B cell (primary cell): ENCODE data around the gene STARD3NL. TPM values are rescaled to one million over a fixed set of nuclear protein-coding genes. Genes with fewer than 3 reads are reported as not detected.

Experiments used
- ATAC-seq: fragments of 200-7000 bp; cut with Tn5 transposase; one replicate; pipeline ENCODE4 v1.10.0; 2021; ENCODE audit warnings: low read depth, mild to moderate bottlenecking, moderate number of reproducible peaks, moderate library complexity
- CTCF ChIA-PET: fragments of 350-600 bp; sonication (Branson Sonifier 250); formaldehyde crosslinking; loops from one replicate; lab custom pipeline; 2021; ENCODE audit warnings: antibody characterized with exemption, inconsistent platforms; lab: Charles Lee
- POLR2A ChIA-PET: fragments of 350-600 bp; sonication (Branson Sonifier 250); formaldehyde crosslinking; loops from one replicate; lab custom pipeline; 2021; ENCODE audit warnings: antibody characterized with exemption; lab: Charles Lee
- DNase-seq: peaks from one replicate; pipeline ENCODE4 v3.0.0; 2013
- H2AFZ ChIP-seq: 2 replicates; pipeline ENCODE4 v1.6.1; 2012; ENCODE audit warnings: mild to moderate bottlenecking, low read depth, low read length; ENCODE audit not compliant: insufficient read depth, poor library complexity, severe bottlenecking
- H3K27ac ChIP-seq, 2 donors: 1 replicate in 1 of 2; 2 replicates in 1 of 2; pipeline ENCODE4 v1.5.1; 2012 to 2013; ENCODE audit warnings: low read length in 2 of 2, mild to moderate bottlenecking in 2 of 2, moderate library complexity in 1 of 2
- H3K27me3 ChIP-seq, 4 experiments: fragments of 200-600 bp in 1 of 4; sonication (generic) in 1 of 4; replicated peaks in 1 of 4; 1 replicate in 2 of 4; 2 replicates in 2 of 4; pipeline versions ENCODE4 v1.6.1 to v1.7.0; 2013 to 2016; ENCODE audit warnings: low read length in 3 of 4, mild to moderate bottlenecking in 2 of 4, mixed read lengths in 1 of 4, moderate library complexity in 1 of 4; ENCODE audit not compliant: insufficient read depth in 4 of 4, control insufficient read depth in 3 of 4; ENCODE audit errors: control extremely low read depth in 1 of 4
- H3K36me3 ChIP-seq, 2 experiments: replicated peaks in 1 of 2; 1 replicate in 1 of 2; 2 replicates in 1 of 2; pipeline versions ENCODE4 v1.6.1 to v1.7.1; 2013; ENCODE audit warnings: low read length in 1 of 2; ENCODE audit not compliant: insufficient read depth in 2 of 2, control insufficient read depth in 1 of 2; ENCODE audit errors: control extremely low read depth in 1 of 2, extremely low read depth in 1 of 2
- H3K4me1 ChIP-seq, 2 donors: fragments of 200-600 bp in 1 of 2; sonication (generic) in 1 of 2; 1 replicate in 1 of 2; 2 replicates in 1 of 2; pipeline versions ENCODE4 v1.5.1 to v1.6.1; 2013 to 2017; ENCODE audit warnings: low read length in 2 of 2; ENCODE audit not compliant: control insufficient read depth in 2 of 2, insufficient read depth in 2 of 2
- H3K4me2 ChIP-seq: replicated peaks from 2 replicates; pipeline ENCODE3; 2012; ENCODE audit warnings: mild to moderate bottlenecking, low read depth, low read length; ENCODE audit not compliant: poor library complexity, severe bottlenecking
- H3K4me3 ChIP-seq, 5 experiments: fragments of 200-600 bp in 1 of 5; sonication (generic) in 1 of 5; 1 replicate in 3 of 5; 2 replicates in 2 of 5; pipeline versions ENCODE4 v1.5.1 to v1.7.0; 2011 to 2016; ENCODE audit warnings: low read length in 4 of 5, mild to moderate bottlenecking in 4 of 5, low read depth in 2 of 5, control low read depth in 1 of 5, moderate library complexity in 1 of 5; ENCODE audit not compliant: insufficient read depth in 1 of 5; ENCODE audit errors: control extremely low read depth in 1 of 5, extremely low read depth in 1 of 5
- H3K79me2 ChIP-seq: fragments of 200-600 bp; sonication (generic); one replicate; pipeline ENCODE4 v1.6.0; 2016; ENCODE audit warnings: low read length; ENCODE audit not compliant: control insufficient read depth, insufficient read depth
- H3K9ac ChIP-seq: fragments of 200-600 bp; sonication (generic); 2 replicates; pipeline ENCODE4 v1.6.1; 2017; ENCODE audit warnings: mild to moderate bottlenecking, low read length, moderate library complexity
- H3K9me3 ChIP-seq, 3 donors: one replicate each; pipeline versions ENCODE4 v1.6.1 to v1.7.1; 2013; ENCODE audit warnings: low read length in 2 of 3; ENCODE audit not compliant: control insufficient read depth in 2 of 3, insufficient read depth in 1 of 3; ENCODE audit errors: control extremely low read depth in 1 of 3
- H4K20me1 ChIP-seq: 2 replicates; pipeline ENCODE4 v1.6.0; 2012; ENCODE audit warnings: mild to moderate bottlenecking, low read length; ENCODE audit not compliant: insufficient read depth, control insufficient read depth, poor library complexity, severe bottlenecking
- H3K27ac Mint-ChIP-seq: one replicate; pipeline ENCODE4 v1.8.0; 2021; ENCODE audit warnings: mixed read lengths
- H3K27me3 Mint-ChIP-seq: one replicate; pipeline ENCODE4 v1.8.0; 2021; ENCODE audit warnings: mixed read lengths
- H3K4me1 Mint-ChIP-seq: one replicate; pipeline ENCODE4 v1.8.0; 2021; ENCODE audit warnings: mixed read lengths
- H3K4me3 Mint-ChIP-seq: one replicate; pipeline ENCODE4 v1.8.0; 2021; ENCODE audit warnings: mixed read lengths
- H3K9me3 Mint-ChIP-seq: one replicate; pipeline ENCODE4 v1.8.0; 2022; ENCODE audit warnings: mixed read lengths; ENCODE audit not compliant: insufficient read depth
- EZH2 ChIP-seq: IDR thresholded peaks from 2 replicates; pipeline ENCODE4 v1.6.1; 2012; ENCODE audit warnings: borderline replicate concordance, low read depth, mild to moderate bottlenecking, moderate library complexity, low read length; ENCODE audit not compliant: insufficient read depth, poor library complexity, severe bottlenecking
- WGBS: methylation state at CpG from one replicate; pipeline ENCODE4 v1.1.5; 2013; ENCODE audit warnings: missing lambda C conversion rate; ENCODE audit not compliant: insufficient coverage; 5-methylcytosine and 5-hydroxymethylcytosine counted together
- intact Hi-C: fragments of 100-400 bp; cut with micrococcal nuclease; formaldehyde crosslinking; loops from one replicate; pipeline ENCODE4 v1.10.0; 2022
- polyA plus RNA-seq: library from polyadenylated mRNA; depleted of rRNA; stranded (reverse); fragments of >200 nt; gene quantifications from 2 replicates; pipeline ENCODE4 v1.2.3, GENCODE V29; 2012
- total RNA-seq, 2 donors: library from RNA; stranded (reverse); fragments of 120-200 nt in 1 of 2; gene quantifications; 1 replicate in 1 of 2; 2 replicates in 1 of 2; pipeline versions ENCODE4 v1.2.3 to v1.2.4, GENCODE V29; 2013 to 2022
- TF ChIP-seq, protein P1 (sequence below): fragments of 200-600 bp; IDR thresholded peaks from one replicate; pipeline ENCODE4 v1.8.0; 2022; ENCODE audit warnings: antibody characterized with exemption, mild to moderate bottlenecking

STARD3NL gene
- total and polyA plus RNA-seq, 2 donors (not counting 1 experiment from before 2014, with no cell fraction given), result 13.4 to 24.5 TPM

DNA sequence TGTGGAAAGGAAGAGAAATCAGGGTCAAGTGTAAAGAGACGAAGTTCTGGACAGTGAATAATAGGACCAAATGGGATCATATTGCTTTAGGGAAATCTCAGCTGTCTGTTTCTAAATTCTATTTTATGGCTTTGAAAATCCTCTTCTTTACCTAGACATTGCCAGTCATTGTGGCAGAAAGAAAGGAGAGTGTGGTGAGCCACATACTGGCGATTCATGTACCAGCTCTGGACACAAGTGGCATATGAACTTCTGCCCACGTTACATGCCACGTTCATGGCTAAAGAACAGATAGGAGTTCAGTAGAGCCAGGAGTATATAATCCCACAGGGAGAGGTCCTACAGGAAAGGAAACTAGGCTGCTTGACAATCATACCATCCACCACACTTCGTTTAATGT is 28.0 kb downstream of the STARD3NL start:
- ChIA-PET CTCF (interaction anchor here (1.6 kb wide), 1 partner anchor 10 kb away, joined by 14 read pairs; no protein-coding TSS in a partner anchor), POLR2A (no interaction called here)
- Mint-ChIP-seq H3K4me1 (no peaks in the 10 kb centered on the region), H3K27ac (no peak overlapping the region), H3K4me3 (no peak overlapping the region), H3K9me3 (peaks cover 2% of the 10 kb centered on the region), H3K27me3 (no peaks in the 10 kb centered on the region)
- Histone ChIP-seq H3K79me2 (peaks cover 8% of the 10 kb centered on the region), H3K4me1 (no peaks in the 10 kb centered on the region), H3K27me3 (no peaks in the 10 kb centered on the region), H3K4me3 (no peak overlapping the region), H3K9ac (no peak overlapping the region), H3K9me3 (no peaks in the 10 kb centered on the region), H2AFZ (no peak overlapping the region), H3K4me2 (no peak overlapping the region), H4K20me1 (no peaks in the 10 kb centered on the region), H3K27ac (no peak overlapping the region), H3K36me3 (peaks cover 1 to 22% of the 10 kb centered on the region in 2 experiments)
- whole genome bisulfite sequencing, result 100% methylated on average over 2 of the region's 5 CpGs
- TF ChIP-seq, protein P1, sequence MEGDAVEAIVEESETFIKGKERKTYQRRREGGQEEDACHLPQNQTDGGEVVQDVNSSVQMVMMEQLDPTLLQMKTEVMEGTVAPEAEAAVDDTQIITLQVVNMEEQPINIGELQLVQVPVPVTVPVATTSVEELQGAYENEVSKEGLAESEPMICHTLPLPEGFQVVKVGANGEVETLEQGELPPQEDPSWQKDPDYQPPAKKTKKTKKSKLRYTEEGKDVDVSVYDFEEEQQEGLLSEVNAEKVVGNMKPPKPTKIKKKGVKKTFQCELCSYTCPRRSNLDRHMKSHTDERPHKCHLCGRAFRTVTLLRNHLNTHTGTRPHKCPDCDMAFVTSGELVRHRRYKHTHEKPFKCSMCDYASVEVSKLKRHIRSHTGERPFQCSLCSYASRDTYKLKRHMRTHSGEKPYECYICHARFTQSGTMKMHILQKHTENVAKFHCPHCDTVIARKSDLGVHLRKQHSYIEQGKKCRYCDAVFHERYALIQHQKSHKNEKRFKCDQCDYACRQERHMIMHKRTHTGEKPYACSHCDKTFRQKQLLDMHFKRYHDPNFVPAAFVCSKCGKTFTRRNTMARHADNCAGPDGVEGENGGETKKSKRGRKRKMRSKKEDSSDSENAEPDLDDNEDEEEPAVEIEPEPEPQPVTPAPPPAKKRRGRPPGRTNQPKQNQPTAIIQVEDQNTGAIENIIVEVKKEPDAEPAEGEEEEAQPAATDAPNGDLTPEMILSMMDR, result no peak
- no peak for TF ChIP-seq EZH2
- no peak for ATAC-seq
- intact Hi-C loops, result no loop called here
- DNase-seq, result no peak

DNA sequence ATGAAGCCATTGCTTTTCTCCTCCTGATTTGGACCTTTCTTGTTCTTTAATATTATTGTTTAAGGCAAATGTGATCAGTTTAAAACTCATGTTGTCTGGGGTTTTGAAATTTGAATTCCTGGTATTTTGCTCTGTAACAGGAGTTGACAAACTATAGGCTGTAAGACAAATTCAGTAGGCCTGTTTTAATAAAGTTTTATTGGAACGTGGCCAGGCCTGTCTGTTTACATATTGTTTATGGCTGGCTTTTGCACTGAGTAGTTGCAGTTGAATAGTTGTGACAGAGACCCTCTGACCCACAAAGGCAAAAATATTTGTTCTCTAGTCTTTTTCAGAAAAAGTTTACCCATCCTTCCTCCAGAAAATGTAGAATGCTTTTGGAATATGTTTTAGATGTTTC is 29.8 kb downstream of the STARD3NL start:
- H2AFZ ChIP-seq, result no peak overlapping the region
- intact Hi-C loops, result no loop called here
- ATAC-seq (no peak), DNase-seq (no peak)
- H3K4me3 ChIP-seq, result no peak overlapping the region
- no peaks in the 10 kb centered on the region for H4K20me1 ChIP-seq
- no peaks in the 10 kb centered on the region for H3K4me1 Mint-ChIP-seq
- WGBS, result no CpG with 5 or more reads among the region's 1 CpG
- H3K27ac Mint-ChIP-seq, result no peak overlapping the region
- no peaks in the 10 kb centered on the region for H3K27me3 ChIP-seq
- H3K4me2 ChIP-seq, result no peak overlapping the region
- H3K27ac ChIP-seq, result no peak overlapping the region
- H3K27me3 Mint-ChIP-seq, result no peaks in the 10 kb centered on the region
- H3K4me1 ChIP-seq, result no peaks in the 10 kb centered on the region
- TF ChIP-seq EZH2, result no peak
- H3K9ac ChIP-seq, result no peak overlapping the region
- peaks cover 2% of the 10 kb centered on the region for H3K9me3 Mint-ChIP-seq
- peaks cover 0 to 20% of the 10 kb centered on the region in 2 experiments for H3K36me3 ChIP-seq
- H3K9me3 ChIP-seq, result no peaks in the 10 kb centered on the region
- H3K79me2 ChIP-seq, result no peaks in the 10 kb centered on the region
- CTCF ChIA-PET, result interaction anchor here (1.6 kb wide), 1 partner anchor 8 kb away, joined by 14 read pairs; no protein-coding TSS in a partner anchor
- no peak overlapping the region for H3K4me3 Mint-ChIP-seq
- POLR2A ChIA-PET, result no interaction called here
